ENCODE results near the gene SENP1. TPM values are rescaled to one million over a fixed set of nuclear protein-coding genes. Genes with fewer than 3 reads are reported as not detected.

Gene SENP1
- total and polyA plus RNA-seq, 8 donors, result 1.9 to 8.9 (median 7.0) TPM

GRCh38 chr12:48142818-48143674 lies 37.2 kb upstream of the SENP1 start:
- no peak for FAIRE-seq
- TF ChIP-seq, protein P1, sequence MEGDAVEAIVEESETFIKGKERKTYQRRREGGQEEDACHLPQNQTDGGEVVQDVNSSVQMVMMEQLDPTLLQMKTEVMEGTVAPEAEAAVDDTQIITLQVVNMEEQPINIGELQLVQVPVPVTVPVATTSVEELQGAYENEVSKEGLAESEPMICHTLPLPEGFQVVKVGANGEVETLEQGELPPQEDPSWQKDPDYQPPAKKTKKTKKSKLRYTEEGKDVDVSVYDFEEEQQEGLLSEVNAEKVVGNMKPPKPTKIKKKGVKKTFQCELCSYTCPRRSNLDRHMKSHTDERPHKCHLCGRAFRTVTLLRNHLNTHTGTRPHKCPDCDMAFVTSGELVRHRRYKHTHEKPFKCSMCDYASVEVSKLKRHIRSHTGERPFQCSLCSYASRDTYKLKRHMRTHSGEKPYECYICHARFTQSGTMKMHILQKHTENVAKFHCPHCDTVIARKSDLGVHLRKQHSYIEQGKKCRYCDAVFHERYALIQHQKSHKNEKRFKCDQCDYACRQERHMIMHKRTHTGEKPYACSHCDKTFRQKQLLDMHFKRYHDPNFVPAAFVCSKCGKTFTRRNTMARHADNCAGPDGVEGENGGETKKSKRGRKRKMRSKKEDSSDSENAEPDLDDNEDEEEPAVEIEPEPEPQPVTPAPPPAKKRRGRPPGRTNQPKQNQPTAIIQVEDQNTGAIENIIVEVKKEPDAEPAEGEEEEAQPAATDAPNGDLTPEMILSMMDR (IDR thresholded peaks at IDR 0.05), result no peak
- no peak for ATAC-seq
- Histone ChIP-seq H3K4me3 (no peak overlapping the region), H3K27me3 (no peaks in the 10 kb centered on the region), H3K9me3 (no peaks in the 10 kb centered on the region), H3K36me3 (peaks cover 0 to 14% (median 3%) of the 10 kb centered on the region in 3 donors), H3K27ac (no peak overlapping the region), H3K4me1 (no peaks in the 10 kb centered on the region)
- intact Hi-C loops (cut with DNase I), result no loop called here
- WGBS, 2 donors, result 86% methylated on average over 7 of the region's 7 CpGs
- DNase-seq, result no peak

DNA sequence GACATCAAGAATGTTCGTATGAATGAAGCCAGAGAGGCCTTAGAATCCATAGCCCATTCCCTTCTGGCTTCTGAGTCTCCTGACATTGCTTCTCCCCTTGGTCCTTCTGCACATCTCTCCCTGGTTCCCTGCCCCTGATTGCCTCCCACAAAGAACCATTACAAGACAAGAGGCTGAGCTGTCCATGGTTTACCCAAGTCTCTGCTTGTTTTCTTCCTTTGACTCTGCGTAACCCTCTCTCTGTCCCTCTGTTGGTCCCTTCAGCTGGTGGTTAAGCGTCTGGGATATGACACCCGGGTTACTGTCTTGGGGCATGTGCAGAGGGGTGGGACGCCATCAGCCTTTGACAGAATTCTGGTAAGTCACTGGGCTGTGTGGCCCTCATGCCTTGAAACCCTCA lies 29.1 kb upstream of the SENP1 start:
- ATAC-seq, result no peak
- Histone ChIP-seq H3K36me3 (peaks cover 0 to 13% (median 0%) of the 10 kb centered on the region in 3 donors), H3K9me3 (no peaks in the 10 kb centered on the region), H3K27ac (no peak overlapping the region), H3K4me1 (no peaks in the 10 kb centered on the region), H3K27me3 (no peaks in the 10 kb centered on the region), H3K4me3 (no peak overlapping the region)
- TF ChIP-seq, protein P1 (IDR thresholded peaks at IDR 0.05), result no peak
- intact Hi-C loops (cut with DNase I), result no loop called here
- no peak for FAIRE-seq
- no peak for DNase-seq
- WGBS, 2 donors, result 85 to 88% methylated on average over 5 of the region's 5 CpGs

GRCh38 chr12:48132826-48133225 lies 26.9 kb upstream of the SENP1 start:
- ATAC-seq, result no peak
- Histone ChIP-seq H3K4me3 (no peak overlapping the region), H3K9me3 (no peaks in the 10 kb centered on the region), H3K27me3 (no peaks in the 10 kb centered on the region), H3K27ac (no peak overlapping the region), H3K36me3 (peaks cover 0 to 13% (median 0%) of the 10 kb centered on the region in 3 donors), H3K4me1 (no peaks in the 10 kb centered on the region)
- intact Hi-C loops (cut with DNase I), result no loop called here
- WGBS, 2 donors, result 89 to 91% methylated on average over 14 of the region's 14 CpGs
- TF ChIP-seq, protein P1 (IDR thresholded peaks at IDR 0.05), result no peak
- DNase-seq, result no peak
- FAIRE-seq, result no peak

DNA sequence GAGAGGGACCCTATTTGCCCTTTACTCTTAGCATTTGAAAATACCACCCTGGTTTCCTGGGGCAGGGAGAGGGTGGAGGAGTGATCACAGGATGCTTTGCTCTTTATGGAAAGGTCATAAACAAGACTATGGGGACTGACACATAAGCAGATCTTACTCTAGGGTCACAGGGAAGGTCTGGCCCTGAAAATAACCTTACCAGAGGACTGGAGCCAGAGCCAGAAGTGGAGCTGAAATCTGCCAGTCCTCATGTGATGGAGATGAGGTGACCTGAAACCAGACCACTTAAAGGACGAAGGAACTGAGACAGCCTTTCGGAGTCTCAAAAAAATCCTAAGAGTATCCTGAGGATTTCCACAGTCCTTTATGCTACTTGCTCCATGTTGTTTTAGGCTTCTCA lies 25.6 kb upstream of the SENP1 start:
- intact Hi-C loops (cut with DNase I), result no loop called here
- FAIRE-seq, result no peak
- DNase-seq, result no peak
- Histone ChIP-seq H3K9me3 (no peaks in the 10 kb centered on the region), H3K4me1 (no peaks in the 10 kb centered on the region), H3K4me3 (no peak overlapping the region), H3K27ac (no peak overlapping the region), H3K27me3 (no peaks in the 10 kb centered on the region), H3K36me3 (peaks cover 0 to 13% (median 0%) of the 10 kb centered on the region in 3 donors)
- TF ChIP-seq, protein P1 (IDR thresholded peaks at IDR 0.05), result no peak
- 91 to 94% methylated on average over 2 of the region's 2 CpGs for WGBS, 2 donors
- no peak for ATAC-seq

DNA sequence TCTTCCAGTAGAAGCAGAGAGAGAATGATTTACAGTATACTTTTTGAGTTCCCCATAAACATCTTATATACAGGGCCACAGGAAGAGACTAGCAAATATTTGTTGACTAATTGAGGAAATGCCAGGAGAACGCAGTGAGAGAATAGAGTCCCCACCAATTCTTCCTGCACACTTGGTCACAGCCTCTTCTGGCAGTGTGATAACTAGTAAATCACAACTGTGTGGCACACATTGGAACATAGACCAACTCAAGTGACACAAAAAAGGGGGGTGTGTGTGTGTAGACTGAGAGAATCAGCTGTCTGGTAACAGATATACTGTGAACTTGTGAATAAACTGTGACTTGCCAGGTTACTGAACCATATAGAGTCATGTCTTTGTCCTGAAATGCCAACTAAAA lies 23.5 kb upstream of the SENP1 start:
- Histone ChIP-seq H3K9me3 (no peaks in the 10 kb centered on the region), H3K4me3 (no peak overlapping the region), H3K27ac (no peak overlapping the region), H3K36me3 (peaks cover 0 to 4% (median 0%) of the 10 kb centered on the region in 3 donors), H3K4me1 (no peaks in the 10 kb centered on the region), H3K27me3 (no peaks in the 10 kb centered on the region)
- intact Hi-C loops (cut with DNase I), result no loop called here
- no peak for FAIRE-seq
- 76 to 84% methylated on average over 1 of the region's 1 CpG for WGBS, 2 donors
- ATAC-seq, result no peak
- TF ChIP-seq, protein P1 (IDR thresholded peaks at IDR 0.05), result no peak
- DNase-seq, result no peak
